A549 (cell line): ENCODE data around the gene COL26A1. TPM values are rescaled to one million over a fixed set of nuclear protein-coding genes. Genes with fewer than 3 reads are reported as not detected.
"Not testable (repeated sequence)": the region's sequence is repeated elsewhere in the genome, so short reads cannot be mapped to it uniquely, and the experiment has no call there.

Source experiments
- ATAC-seq, 2 experiments: fragments of 200-7000 bp in 1 of 2; fragments of >200 bp in 1 of 2; cut with Nextera tagmentation in 1 of 2; cut with Tn5 transposase in 1 of 2; 3 replicates each; pipeline versions ENCODE4 v1.8.0 to v1.9.1; 2018 to 2020; ENCODE audit warnings: mild to moderate bottlenecking in 1 of 2, moderate library complexity in 1 of 2
- CTCF ChIA-PET: fragments of 300-600 bp; sonication (Branson Sonifier 250); formaldehyde crosslinking; extraction: SDS; loops from one replicate; lab custom pipeline; 2021; ENCODE audit warnings: antibody characterized with exemption, inconsistent platforms; lab: Yijun Ruan, JAX
- POLR2A ChIA-PET: fragments of 350-600 bp; formaldehyde crosslinking; extraction: SDS; loops from one replicate; lab custom pipeline; 2021; ENCODE audit warnings: antibody characterized with exemption, inconsistent platforms; lab: Yijun Ruan, JAX
- DNase-seq, 2 experiments: peaks; one replicate each; pipeline versions ENCODE4 v3.0.0 to v3.0.0-alpha.2; 2011 to 2016; ENCODE audit warnings: low read depth in 1 of 2, low spot score in 1 of 2
- FAIRE-seq: peaks from 2 replicates; lab custom pipeline; 2011; peaks lifted over from hg19 to GRCh38; lab: Jason Lieb, UNC
- H3K27ac ChIP-seq, 2 experiments: fragments of >200 bp; sonication (Bioruptor Twin); formaldehyde crosslinking; 3 replicates each; pipeline ENCODE4 v1.5.1; 2016 to 2017
- H3K4me1 ChIP-seq: fragments of >200 bp; sonication (Bioruptor Twin); formaldehyde crosslinking; 3 replicates; pipeline ENCODE4 v1.6.1; 2016
- H3K4me2 ChIP-seq: fragments of >200 bp; sonication (Bioruptor Twin); formaldehyde crosslinking; 3 replicates; pipeline ENCODE4 v1.6.1; 2016
- H3K4me3 ChIP-seq: fragments of >200 bp; sonication (Bioruptor Twin); formaldehyde crosslinking; 3 replicates; pipeline ENCODE4 v1.5.1; 2016
- H3K9me3 ChIP-seq: fragments of >200 bp; sonication (Bioruptor Twin); formaldehyde crosslinking; 3 replicates; pipeline ENCODE4 v1.6.1; 2016
- BCL3 ChIP-seq: fragments of >200 bp; sonication (Bioruptor Twin); formaldehyde crosslinking; IDR thresholded peaks from 3 replicates; pipeline ENCODE4 v1.6.1; 2016
- BHLHE40 ChIP-seq: IDR thresholded peaks from 2 replicates; pipeline ENCODE4 v1.6.1; 2012; ENCODE audit warnings: low read depth, low read length, inconsistent platforms
- CBX8 ChIP-seq: fragments of 200-600 bp; sonication (generic); IDR thresholded peaks from 2 replicates; pipeline ENCODE4 v1.6.1; 2016
- CHD2 ChIP-seq: fragments of 150-350 bp; IDR thresholded peaks from 2 replicates; pipeline ENCODE4 v1.6.1; 2014; ENCODE audit warnings: low read length; ENCODE audit not compliant: partially characterized antibody
- CHD4 ChIP-seq: fragments of 200-600 bp; sonication (generic); IDR thresholded peaks from 2 replicates; pipeline ENCODE4 v1.6.1; 2016; ENCODE audit warnings: antibody characterized with exemption, mild to moderate bottlenecking, borderline replicate concordance
- EP300 ChIP-seq, 2 experiments: fragments of >200 bp; sonication (Bioruptor Twin); formaldehyde crosslinking; IDR thresholded peaks; 2 replicates in 1 of 2; 3 replicates in 1 of 2; pipeline ENCODE4 v1.6.1; 2016 to 2017
- FOSB ChIP-seq: fragments of 250-450 bp; sonication (Bioruptor Pico); IDR thresholded peaks from 2 replicates; pipeline ENCODE4 v1.5.0; 2020; ENCODE audit warnings: mild to moderate bottlenecking, moderate library complexity
- FOSL2 ChIP-seq, 2 experiments: fragments of 450-650 bp in 1 of 2; fragments of >200 bp in 1 of 2; sonication (Bioruptor Twin) in 1 of 2; formaldehyde crosslinking; IDR thresholded peaks; 2 replicates each; pipeline versions ENCODE4 v1.5.0 to v1.6.1; 2016 to 2020; ENCODE audit warnings: mild to moderate bottlenecking in 1 of 2, moderate library complexity in 1 of 2
- GATA3 ChIP-seq: IDR thresholded peaks from 2 replicates; pipeline ENCODE4 v1.6.1; 2012; ENCODE audit warnings: borderline replicate concordance
- HDAC2 ChIP-seq: fragments of 200-600 bp; sonication (generic); IDR thresholded peaks from 2 replicates; pipeline ENCODE4 v1.6.1; 2016
- KDM1A ChIP-seq: fragments of 200-600 bp; sonication (generic); IDR thresholded peaks from 2 replicates; pipeline ENCODE4 v1.6.1; 2016; ENCODE audit warnings: low read depth, mild to moderate bottlenecking
- MAZ ChIP-seq: fragments of 150-350 bp; IDR thresholded peaks from 2 replicates; pipeline ENCODE4 v1.6.1; 2014; ENCODE audit warnings: antibody characterized with exemption, low read depth, low read length, borderline replicate concordance
- MYC ChIP-seq: IDR thresholded peaks from 2 replicates; pipeline ENCODE4 v1.6.1; 2012; ENCODE audit warnings: mild to moderate bottlenecking, inconsistent platforms, low read length, improper control_type of control experiment, borderline replicate concordance
- NFE2L2 ChIP-seq: fragments of 150-350 bp; conservative IDR thresholded peaks from 2 replicates; pipeline ENCODE4 v1.6.1; 2014; ENCODE audit warnings: low read length
- RAD21 ChIP-seq, 2 experiments: fragments of >200 bp in 1 of 2; sonication (Bioruptor Twin) in 1 of 2; formaldehyde crosslinking in 1 of 2; IDR thresholded peaks in 1 of 2; conservative IDR thresholded peaks in 1 of 2; 2 replicates in 1 of 2; 3 replicates in 1 of 2; pipeline ENCODE4 v1.6.1; 2012 to 2018; ENCODE audit warnings: inconsistent platforms in 1 of 2
- RFX5 ChIP-seq: fragments of 450-650 bp; IDR thresholded peaks from 2 replicates; pipeline ENCODE4 v1.7.1; 2014; ENCODE audit warnings: antibody characterized with exemption, mild to moderate bottlenecking, moderate library complexity
- RNF2 ChIP-seq: fragments of 200-600 bp; sonication (generic); IDR thresholded peaks from 2 replicates; pipeline ENCODE4 v1.6.1; 2016; ENCODE audit warnings: low read depth, mild to moderate bottlenecking, antibody characterized with exemption, moderate library complexity, borderline replicate concordance
- TP53 ChIP-seq: fragments of 250-450 bp; sonication (Bioruptor Pico); IDR thresholded peaks from 2 replicates; pipeline ENCODE4 v1.5.0; 2021; ENCODE audit warnings: mild to moderate bottlenecking, moderate library complexity
- ZFP36 ChIP-seq: fragments of 450-650 bp; IDR thresholded peaks from 2 replicates; pipeline ENCODE4 v1.6.1; 2014; ENCODE audit warnings: borderline replicate concordance; ENCODE audit not compliant: partially characterized antibody
- WGBS: methylation state at CpG from one replicate; pipeline ENCODE4 v1.1.6; 2017; ENCODE audit errors: missing lambda C conversion rate; 5-methylcytosine and 5-hydroxymethylcytosine counted together
- polyA plus RNA-seq, 4 experiments: library from polyadenylated mRNA; depleted of rRNA in 3 of 4; stranded (reverse); fragments of >200 nt; fragmentation: RNase III in 1 of 4; extraction: RNeasy Plus Mini Kit Qiagen cat#74134 plus additional on column Dnase treatment in 1 of 4; gene quantifications; 2 replicates in 3 of 4; 3 replicates in 1 of 4; pipeline ENCODE4 v1.2.3, GENCODE V29; 2011 to 2017
- TF ChIP-seq, protein P1 (sequence below): fragments of >200 bp; sonication (Bioruptor Twin); formaldehyde crosslinking; IDR thresholded peaks from 2 replicates; pipeline ENCODE4 v1.6.1; 2016
- TF ChIP-seq, protein P2 (sequence below): fragments of 200-600 bp; sonication (generic); IDR thresholded peaks from 2 replicates; pipeline ENCODE4 v1.6.1; 2016; ENCODE audit warnings: antibody characterized with exemption, mild to moderate bottlenecking, moderate library complexity

COL26A1 gene
- polyA plus RNA-seq, 2 of the 4 experiments (the other 2 are of a cell fraction) = 0.52 to 1.4 TPM

DNA sequence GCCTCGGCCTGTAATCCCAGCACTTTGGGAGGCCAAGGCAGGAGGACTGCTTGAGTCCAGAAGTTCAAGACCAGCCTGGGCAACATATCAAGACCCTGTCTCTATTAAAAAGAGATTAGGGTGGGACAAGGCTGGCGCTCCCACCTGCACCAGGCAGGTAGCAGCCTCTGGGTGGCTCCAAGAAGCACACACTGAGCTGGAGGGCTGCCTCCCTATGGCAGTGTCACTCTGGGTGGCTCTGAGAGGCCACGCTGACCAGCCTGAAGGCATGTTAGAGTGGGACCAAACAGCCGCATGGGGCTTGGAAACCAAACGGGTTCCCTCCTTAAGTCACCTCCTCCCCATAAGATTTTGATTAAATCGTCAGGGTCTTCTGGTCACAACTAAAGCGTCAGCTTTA lies 19.8 kb upstream of the COL26A1 start:
- DNase-seq (no peak), ATAC-seq (no peak), FAIRE-seq (no peak)
- TF ChIP-seq TP53 (CRISPR knock-in tag) (no peak), CHD2 (no peak), RAD21 (conservative IDR thresholded peaks at IDR 0.05 in 1 of 2, IDR thresholded peaks at IDR 0.05 in 1 of 2) (no peak), CHD4 (no peak), FOSL2 (IDR thresholded peaks at IDR 0.05) (no peak), FOSL2 (CRISPR knock-in tag; IDR thresholded peaks at IDR 0.05) (no peak), KDM1A (no peak), NFE2L2 (no peak), CBX8 (no peak), GATA3 (no peak), BHLHE40 (no peak), EP300 (IDR thresholded peaks at IDR 0.05) (no peak), FOSB (CRISPR knock-in tag) (no peak), BCL3 (no peak), RFX5 (no peak), MYC (no peak), RNF2 (no peak)
- TF ChIP-seq, protein P1, sequence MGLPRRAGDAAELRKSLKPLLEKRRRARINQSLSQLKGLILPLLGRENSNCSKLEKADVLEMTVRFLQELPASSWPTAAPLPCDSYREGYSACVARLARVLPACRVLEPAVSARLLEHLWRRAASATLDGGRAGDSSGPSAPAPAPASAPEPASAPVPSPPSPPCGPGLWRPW = no peak
- TF ChIP-seq, protein P2, sequence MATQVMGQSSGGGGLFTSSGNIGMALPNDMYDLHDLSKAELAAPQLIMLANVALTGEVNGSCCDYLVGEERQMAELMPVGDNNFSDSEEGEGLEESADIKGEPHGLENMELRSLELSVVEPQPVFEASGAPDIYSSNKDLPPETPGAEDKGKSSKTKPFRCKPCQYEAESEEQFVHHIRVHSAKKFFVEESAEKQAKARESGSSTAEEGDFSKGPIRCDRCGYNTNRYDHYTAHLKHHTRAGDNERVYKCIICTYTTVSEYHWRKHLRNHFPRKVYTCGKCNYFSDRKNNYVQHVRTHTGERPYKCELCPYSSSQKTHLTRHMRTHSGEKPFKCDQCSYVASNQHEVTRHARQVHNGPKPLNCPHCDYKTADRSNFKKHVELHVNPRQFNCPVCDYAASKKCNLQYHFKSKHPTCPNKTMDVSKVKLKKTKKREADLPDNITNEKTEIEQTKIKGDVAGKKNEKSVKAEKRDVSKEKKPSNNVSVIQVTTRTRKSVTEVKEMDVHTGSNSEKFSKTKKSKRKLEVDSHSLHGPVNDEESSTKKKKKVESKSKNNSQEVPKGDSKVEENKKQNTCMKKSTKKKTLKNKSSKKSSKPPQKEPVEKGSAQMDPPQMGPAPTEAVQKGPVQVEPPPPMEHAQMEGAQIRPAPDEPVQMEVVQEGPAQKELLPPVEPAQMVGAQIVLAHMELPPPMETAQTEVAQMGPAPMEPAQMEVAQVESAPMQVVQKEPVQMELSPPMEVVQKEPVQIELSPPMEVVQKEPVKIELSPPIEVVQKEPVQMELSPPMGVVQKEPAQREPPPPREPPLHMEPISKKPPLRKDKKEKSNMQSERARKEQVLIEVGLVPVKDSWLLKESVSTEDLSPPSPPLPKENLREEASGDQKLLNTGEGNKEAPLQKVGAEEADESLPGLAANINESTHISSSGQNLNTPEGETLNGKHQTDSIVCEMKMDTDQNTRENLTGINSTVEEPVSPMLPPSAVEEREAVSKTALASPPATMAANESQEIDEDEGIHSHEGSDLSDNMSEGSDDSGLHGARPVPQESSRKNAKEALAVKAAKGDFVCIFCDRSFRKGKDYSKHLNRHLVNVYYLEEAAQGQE = no peak
- Histone ChIP-seq H3K9me3 (no peaks in the 10 kb centered on the region), H3K4me2 (no peak overlapping the region), H3K4me3 (no peak overlapping the region), H3K4me1 (no peaks in the 10 kb centered on the region), H3K27ac (no peak overlapping the region)
- WGBS = 83% methylated on average over 7 of the region's 7 CpGs
- ChIA-PET CTCF (interaction anchor here (1.5 kb wide), 1 partner anchor 11 kb away, joined by 4 read pairs; no protein-coding TSS in a partner anchor), POLR2A (interaction anchor here (1.4 kb wide), 1 partner anchor 21 kb away, joined by 4 read pairs; the partner anchor contains the start of gene IFT22)

GRCh38 chr7:101347477-101347876 lies 15.2 kb upstream of the COL26A1 start:
- DNase-seq (no peak), ATAC-seq (no peak), FAIRE-seq (no peak)
- WGBS = 89% methylated on average over 15 of the region's 15 CpGs
- H3K27ac ChIP-seq = no peak overlapping the region
- no peak overlapping the region for H3K4me3 ChIP-seq
- H3K4me1 ChIP-seq = peaks cover 12% of the 10 kb centered on the region
- ChIA-PET CTCF (interaction anchor here (0.5 to 1.5 kb wide), 3 partner anchors 9 to 57 kb away, joined by 4 read pairs; no protein-coding TSS in a partner anchor), POLR2A (interaction anchor here (1.0 kb wide), 1 partner anchor 26 kb away, joined by 4 read pairs; the partner anchor contains the start of gene IFT22)
- TF ChIP-seq HDAC2 (no peak), MAZ (no peak), ZFP36 (no peak), FOSL2 (IDR thresholded peaks at IDR 0.05) (no peak), FOSL2 (CRISPR knock-in tag; IDR thresholded peaks at IDR 0.05) (no peak), BCL3 (no peak)
- H3K4me2 ChIP-seq = no peak overlapping the region
- no peaks in the 10 kb centered on the region for H3K9me3 ChIP-seq

- H3K9me3 ChIP-seq, FAIRE-seq, ATAC-seq, H3K4me3 ChIP-seq, H3K27ac ChIP-seq, POLR2A ChIA-PET, DNase-seq, H3K4me2 ChIP-seq: not testable (repeated sequence)
- peaks cover 17% of the 10 kb centered on the region for H3K4me1 ChIP-seq
- CTCF ChIA-PET = interaction anchor here (1.0 to 1.5 kb wide), 3 partner anchors 34 to 62 kb away, joined by 3 to 4 read pairs (median 4); no protein-coding TSS in a partner anchor
- 88% methylated on average over 24 of the region's 32 CpGs for WGBS
Observed at GRCh38 chr7:101348456-101349067, 14.1 kb upstream of the COL26A1 start.

DNA sequence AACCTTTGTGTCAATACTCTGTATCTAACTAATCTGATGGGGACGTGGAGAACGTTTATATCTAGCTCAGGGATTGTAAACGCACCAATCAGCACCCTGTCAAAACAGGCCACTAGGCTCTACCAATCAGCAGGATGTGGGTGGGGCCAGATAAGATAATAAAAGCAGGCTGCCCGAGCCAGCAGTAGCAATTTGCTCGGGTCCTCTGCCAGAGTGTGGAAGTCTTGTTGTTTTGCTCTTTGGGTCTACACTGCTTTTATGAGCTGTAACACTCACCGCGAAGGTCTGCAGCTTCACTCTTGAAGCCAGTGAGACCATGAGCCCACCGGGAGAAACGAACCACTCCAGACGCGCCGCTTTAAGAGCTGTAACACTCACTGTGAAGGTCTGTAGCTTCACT lies 13.4 kb upstream of the COL26A1 start:
- not testable (repeated sequence) for FAIRE-seq
- 78% methylated on average over 12 of the region's 12 CpGs for WGBS

More for the DNA sequence above, 13.4 kb upstream of the COL26A1 start:
- CTCF ChIA-PET = interaction anchor here (0.6 to 1.5 kb wide), 4 partner anchors 16 to 547 kb away, joined by 3 to 4 read pairs (median 4); no protein-coding TSS in a partner anchor
- H3K4me2 ChIP-seq, H3K4me3 ChIP-seq, H3K9me3 ChIP-seq, ATAC-seq, DNase-seq, POLR2A ChIA-PET, H3K27ac ChIP-seq: not testable (repeated sequence)
- H3K4me1 ChIP-seq = peaks cover 17% of the 10 kb centered on the region
